AG10803 (cell line): ENCODE data around the gene SORBS1.
A peak's percentile ranks its signal among the peaks of the same experiment; 100 is the strongest.

Source experiments
- DNase-seq: peaks from one replicate; pipeline ENCODE4 v3.0.0; 2010; ENCODE audit warnings: low read depth
- H3K4me3 ChIP-seq: 2 replicates; pipeline ENCODE4 v1.5.1; 2011; ENCODE audit warnings: mild to moderate bottlenecking, low read length, control low read depth
- TF ChIP-seq, protein P1 (sequence below): conservative IDR thresholded peaks from 2 replicates; pipeline ENCODE4 v1.5.1; 2011; ENCODE audit warnings: mild to moderate bottlenecking, low read length, control low read depth, inconsistent platforms

Gene SORBS1

DNA sequence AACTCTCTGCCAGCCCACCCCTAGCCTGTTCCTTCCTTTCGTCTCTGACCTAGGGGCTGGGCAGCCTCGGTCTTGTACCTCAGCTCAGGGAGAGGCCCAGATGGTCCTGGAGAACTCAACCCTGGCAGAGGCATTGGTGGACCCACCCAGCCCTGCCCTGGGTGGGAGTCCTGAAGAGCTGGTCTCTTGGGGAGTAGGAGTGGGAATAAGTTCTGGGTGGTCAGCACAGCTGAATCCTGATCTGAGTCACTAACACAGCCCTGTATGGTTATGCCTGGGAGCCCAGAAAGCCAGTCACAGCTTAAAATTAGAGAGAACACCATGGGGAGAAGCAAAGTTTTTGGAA is 84.0 kb downstream of the SORBS1 start:
- TF ChIP-seq, protein P1, sequence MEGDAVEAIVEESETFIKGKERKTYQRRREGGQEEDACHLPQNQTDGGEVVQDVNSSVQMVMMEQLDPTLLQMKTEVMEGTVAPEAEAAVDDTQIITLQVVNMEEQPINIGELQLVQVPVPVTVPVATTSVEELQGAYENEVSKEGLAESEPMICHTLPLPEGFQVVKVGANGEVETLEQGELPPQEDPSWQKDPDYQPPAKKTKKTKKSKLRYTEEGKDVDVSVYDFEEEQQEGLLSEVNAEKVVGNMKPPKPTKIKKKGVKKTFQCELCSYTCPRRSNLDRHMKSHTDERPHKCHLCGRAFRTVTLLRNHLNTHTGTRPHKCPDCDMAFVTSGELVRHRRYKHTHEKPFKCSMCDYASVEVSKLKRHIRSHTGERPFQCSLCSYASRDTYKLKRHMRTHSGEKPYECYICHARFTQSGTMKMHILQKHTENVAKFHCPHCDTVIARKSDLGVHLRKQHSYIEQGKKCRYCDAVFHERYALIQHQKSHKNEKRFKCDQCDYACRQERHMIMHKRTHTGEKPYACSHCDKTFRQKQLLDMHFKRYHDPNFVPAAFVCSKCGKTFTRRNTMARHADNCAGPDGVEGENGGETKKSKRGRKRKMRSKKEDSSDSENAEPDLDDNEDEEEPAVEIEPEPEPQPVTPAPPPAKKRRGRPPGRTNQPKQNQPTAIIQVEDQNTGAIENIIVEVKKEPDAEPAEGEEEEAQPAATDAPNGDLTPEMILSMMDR = no peak
- no peak for DNase-seq

DNA sequence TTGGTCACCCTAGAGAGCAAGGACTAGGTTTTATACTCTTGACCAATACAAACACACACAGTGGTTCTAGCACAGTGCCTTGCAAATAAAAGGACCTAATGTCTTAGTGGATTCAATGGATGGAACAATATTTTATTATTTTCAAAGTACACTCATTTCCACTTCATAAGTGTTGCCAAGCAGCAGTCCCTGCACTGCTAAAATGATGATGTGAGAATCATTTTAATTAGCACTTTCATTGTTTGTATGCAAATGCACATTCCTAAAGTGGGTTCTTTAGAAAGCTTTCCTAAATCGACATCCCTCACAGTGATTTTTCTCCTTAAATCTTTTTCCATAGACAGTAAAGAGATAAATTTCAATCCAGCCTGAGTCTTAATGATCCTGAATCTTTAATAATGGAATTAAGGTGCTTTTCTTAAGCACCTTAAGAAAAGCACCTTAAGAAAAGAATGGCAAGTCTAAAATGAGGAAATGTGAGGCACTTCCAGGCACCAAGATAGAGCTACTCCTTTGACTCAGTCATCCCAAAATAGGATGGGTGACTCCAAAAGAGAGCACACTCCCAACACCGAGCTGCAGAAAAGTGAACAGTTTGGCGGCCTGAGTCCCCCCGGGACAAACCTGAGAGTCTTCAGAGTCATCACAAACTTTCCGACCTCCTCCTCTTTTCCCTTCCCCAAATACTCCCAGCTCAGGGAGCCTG is 84.5 kb downstream of the SORBS1 start:
- no peak for DNase-seq
- TF ChIP-seq, protein P1 = no peak
- no peak overlapping the region for H3K4me3 ChIP-seq

More for the DNA sequence above, 84.0 kb downstream of the SORBS1 start:
- H3K4me3 ChIP-seq = no peak overlapping the region

DNA sequence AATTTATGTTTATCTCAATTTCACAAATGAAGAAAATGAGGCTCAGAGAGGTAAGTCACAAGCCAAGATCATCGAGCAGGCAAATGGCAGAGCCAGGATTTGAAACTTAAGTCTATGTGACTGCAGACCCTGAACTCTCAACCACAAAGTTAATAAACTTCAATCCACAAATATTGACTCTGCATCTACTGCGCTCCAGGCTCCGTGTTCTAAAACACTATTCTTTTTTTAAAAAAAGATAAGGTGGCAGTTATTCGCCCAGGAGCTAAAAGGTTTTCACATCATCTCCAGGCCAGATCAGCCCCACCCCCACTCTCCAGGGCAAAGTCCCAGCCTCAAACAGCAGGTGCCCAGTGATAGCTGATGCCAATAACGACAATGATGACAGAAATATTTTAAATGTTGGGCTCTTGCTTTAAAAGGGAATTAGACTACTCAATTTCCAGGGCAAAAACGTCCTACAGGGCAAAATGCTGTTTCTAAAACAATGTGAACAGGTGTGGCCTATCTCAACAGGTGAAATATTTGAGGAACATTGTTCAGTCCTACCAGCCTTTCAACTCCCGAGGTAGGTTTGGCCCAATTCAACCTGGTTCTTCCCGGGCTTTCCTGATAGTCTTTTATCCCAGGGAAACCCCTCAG is 85.2 kb downstream of the SORBS1 start:
- H3K4me3 ChIP-seq = no peak overlapping the region
- no peak for DNase-seq
- TF ChIP-seq, protein P1 = no peak

DNA sequence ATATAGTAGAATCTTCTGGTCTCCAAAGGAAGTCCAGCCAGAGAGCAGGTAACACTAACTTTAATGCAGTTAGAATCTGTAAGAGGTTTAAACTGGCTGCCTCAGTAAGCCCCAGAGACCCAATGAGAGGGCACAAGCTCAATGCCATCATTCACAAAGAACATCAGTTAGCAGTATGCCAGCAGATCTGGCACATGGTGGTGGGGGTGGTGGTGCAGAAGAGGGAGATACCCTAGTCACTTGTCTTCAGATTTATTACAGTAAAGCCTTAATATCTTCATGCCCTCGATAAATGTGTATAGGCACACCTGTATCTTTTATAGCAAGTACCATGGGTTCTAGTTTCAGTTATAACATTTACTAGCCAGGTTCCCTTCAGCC is 86.2 kb downstream of the SORBS1 start:
- TF ChIP-seq, protein P1 = no peak
- no peak overlapping the region for H3K4me3 ChIP-seq
- DNase-seq = no peak

DNA sequence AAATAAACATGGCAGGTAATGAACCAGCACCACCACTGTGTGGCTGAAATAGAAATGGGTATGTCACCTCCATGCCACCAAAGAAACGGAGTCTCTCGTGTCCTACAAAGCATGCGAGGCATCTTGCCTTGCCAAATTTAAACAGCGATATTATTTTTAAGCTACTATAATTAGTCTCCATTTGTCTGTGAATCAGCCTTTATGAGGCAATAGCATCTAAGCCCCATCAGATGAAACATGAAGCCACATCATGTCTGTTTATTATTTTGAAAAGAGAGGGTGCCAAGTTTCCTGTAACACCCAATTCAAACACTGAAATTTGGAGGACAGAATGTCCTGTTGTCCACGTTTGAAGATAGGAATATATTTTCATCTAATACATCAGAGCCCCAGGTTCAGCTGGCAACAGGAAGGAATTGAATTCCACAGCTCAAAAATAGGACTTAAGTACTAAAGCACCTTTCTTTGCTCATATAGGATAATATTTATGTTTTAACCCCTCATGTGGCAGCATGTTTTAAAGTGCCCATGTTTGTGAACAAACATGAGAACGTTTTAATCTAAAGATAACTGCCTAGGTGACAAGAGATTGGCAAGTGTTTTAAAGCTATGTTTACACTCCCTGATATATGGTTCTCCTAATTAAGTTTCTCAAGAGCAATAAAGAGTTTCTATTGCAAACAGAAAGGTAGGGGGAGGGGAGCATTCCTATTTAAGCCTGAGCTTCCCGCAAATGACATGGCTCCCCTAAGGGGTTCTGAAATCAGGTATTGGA is 86.8 kb downstream of the SORBS1 start:
- H3K4me3 ChIP-seq = no peak overlapping the region
- TF ChIP-seq, protein P1 = no peak
- DNase-seq = peak; percentile 54

DNA sequence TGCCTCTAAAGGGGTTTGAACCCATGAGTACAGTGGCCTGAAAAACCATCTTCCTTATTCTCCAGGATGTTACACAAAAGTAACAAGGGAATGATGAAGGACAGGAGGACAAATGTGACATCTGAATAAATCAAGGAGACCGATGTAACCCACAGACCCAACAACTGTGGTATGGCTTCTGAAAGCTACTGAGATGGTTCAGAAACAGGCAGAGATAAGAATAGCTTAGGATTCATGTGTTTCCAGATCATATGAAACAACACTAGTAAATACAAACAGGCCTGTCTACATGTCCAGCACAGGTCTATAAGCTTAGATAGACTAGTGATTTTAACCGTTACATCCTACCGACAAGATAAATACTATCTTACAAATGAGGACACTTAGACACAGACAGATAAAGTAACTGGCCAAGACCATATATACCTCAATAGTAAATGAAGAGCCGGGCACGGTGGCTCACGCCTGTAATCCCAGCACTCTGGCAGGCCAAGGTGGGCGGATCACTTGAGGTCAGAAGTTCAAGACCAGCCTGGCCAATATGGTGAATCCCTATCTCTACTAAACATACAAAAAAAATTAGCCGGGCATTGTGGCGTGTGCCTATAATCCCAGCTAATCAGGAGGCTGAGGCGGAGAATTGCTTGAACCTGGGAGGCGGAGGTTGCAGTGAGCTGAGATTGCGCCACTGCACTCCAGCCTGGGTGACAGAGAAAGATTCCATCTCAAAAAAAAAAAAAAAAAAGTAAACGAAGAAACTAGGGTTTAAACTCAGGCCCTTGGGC is 88.7 kb downstream of the SORBS1 start:
- DNase-seq = no peak
- TF ChIP-seq, protein P1 = no peak
- H3K4me3 ChIP-seq = no peak overlapping the region
